EL (cell line): ENCODE data around the gene PLK1.
A peak's percentile ranks its signal among the peaks of the same experiment; 100 is the strongest.
"Not testable (repeated sequence)": the region's sequence is repeated elsewhere in the genome, so short reads cannot be mapped to it uniquely, and the experiment has no call there.

Experiments used
- DNase-seq: peaks from one replicate; pipeline ENCODE4 v3.0.0-alpha.2; 2016

The PLK1 gene

DNA sequence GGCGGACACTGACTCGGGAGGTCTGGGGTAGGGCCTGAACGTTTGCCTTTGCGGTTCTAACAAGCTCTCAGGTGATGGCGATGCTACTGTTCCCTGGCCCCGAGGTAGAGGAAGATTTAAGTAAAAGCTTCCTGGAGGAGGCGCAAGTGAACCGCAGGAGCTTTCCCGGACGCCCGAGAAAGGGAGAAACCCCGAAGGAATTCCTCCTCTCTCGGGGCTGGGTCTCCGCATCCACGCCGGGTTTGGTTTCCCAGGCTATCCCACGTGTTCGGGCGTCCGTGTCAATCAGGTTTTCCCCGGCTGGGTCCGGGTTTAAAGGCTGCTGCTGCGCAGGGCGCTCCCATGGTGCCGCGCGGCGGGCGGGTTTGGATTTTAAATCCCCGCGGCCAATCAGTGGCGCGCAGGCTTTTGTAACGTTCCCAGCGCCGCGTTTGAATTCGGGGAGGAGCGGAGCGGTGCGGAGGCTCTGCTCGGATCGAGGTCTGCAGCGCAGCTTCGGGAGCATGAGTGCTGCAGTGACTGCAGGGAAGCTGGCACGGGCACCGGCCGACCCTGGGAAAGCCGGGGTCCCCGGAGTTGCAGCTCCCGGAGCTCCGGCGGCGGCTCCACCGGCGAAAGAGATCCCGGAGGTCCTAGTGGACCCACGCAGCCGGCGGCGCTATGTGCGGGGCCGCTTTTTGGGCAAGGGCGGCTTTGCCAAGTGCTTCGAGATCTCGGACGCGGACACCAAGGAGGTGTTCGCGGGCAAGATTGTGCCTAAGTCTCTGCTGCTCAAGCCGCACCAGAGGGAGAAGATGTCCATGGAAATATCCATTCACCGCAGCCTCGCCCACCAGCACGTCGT, at the start of gene PLK1:
TSS of gene PLK1 (plus strand) at position 460 of the 844 bp plus-strand sequence. CDS start at position 504, 44 bp downstream.
- DNase-seq = peak; percentile 91

DNA sequence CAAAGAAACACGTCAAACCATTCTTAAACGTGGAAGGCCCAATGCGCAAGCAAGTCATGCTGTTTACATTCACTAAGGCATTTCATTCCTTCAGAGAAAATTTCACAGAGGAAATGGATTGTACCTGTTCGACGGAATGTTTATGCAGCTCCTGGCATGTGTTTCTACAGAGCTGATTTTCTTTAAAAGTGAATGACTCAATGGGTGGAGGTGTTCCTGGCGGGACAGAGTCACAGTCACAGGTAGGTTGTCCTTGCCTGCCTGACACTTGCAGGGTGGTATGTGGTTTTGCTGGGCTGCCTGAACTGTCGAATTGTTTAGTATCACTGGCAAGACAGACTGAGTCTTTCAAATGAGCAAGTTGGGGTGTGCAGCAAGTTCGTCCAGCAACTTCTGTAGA, 49.2 kb upstream of the PLK1 start:
- no peak for DNase-seq

DNA sequence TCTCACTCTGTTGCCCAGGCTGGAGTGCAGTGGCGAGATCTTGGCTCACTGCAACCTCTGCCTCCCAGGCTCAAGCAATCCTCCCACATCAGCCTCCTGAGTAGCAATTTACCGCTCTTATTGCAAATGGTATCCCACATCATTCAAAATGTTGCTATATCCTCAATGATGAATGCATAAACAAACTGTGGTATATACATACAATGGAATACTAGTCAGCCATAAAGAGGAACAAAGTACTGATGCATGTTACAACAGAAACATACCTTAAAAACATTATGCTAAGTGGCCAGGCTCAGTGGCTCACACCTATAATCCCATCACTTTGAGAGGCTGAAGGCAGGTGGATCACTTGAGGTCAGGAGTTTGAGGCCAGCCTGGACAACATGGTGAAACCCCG, 46.8 kb upstream of the PLK1 start:
- DNase-seq = not testable (repeated sequence)

DNA sequence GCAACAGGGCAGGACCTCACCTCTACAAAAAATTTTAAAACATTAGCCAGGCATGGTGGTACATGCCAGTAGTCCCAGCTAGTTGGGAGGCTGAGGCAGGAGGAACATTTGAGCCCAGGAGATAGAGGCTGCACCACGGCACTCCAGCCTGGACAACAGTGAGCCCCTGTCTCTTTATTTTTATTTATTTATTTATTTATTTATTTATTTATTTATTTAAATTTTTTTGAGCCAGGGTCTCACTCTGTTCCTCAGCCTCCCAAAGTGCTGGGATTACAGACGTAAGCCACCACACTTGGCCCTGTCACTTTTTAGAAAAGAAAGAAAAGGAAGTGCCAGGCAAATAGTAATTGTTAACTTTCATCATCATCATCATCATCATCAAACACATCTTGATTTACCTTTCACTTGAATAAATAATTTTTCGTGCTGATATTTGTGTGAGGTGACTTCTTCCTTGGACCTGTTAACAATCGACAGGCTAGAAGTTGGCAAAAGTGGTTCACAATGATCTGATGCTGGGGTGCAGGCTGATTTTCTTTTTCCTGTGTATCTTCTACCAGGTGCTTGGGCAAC, 44.1 kb upstream of the PLK1 start:
- no peak for DNase-seq

DNA sequence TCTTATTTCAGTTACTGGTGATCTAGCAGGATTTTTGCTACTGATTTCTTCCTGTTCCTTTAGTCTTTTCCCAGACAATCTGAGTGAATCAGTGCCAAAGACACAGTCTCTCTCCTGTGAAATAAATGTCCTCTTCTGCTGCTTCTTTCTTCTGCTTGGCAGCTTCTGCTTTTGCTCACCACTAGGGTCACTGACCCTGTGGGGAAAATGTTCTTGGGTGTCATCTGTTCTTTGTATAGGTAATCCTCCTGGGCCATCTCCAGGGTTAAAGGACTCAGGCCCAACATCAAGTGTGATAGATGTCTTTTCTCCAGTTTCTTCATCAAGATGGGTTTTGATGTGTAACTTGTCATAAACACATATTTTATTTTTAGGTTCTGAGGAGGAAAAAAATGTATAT, 42.7 kb upstream of the PLK1 start:
- DNase-seq = no peak

DNA sequence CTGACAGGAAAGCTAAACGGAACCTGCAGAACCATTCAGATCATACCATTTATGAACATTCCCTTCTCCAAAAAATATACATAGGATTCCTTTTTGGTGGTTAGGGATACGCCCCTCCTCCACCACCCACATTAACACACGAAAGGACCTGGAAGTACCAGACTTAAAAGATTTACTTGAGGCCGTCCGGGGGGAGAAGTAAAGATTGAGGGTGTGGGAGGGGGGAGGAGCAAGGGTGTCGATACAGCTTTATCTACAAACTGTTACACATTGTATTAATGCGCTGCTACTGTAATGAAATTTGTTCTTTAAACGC, 38.1 kb upstream of the PLK1 start:
- DNase-seq = no peak

DNA sequence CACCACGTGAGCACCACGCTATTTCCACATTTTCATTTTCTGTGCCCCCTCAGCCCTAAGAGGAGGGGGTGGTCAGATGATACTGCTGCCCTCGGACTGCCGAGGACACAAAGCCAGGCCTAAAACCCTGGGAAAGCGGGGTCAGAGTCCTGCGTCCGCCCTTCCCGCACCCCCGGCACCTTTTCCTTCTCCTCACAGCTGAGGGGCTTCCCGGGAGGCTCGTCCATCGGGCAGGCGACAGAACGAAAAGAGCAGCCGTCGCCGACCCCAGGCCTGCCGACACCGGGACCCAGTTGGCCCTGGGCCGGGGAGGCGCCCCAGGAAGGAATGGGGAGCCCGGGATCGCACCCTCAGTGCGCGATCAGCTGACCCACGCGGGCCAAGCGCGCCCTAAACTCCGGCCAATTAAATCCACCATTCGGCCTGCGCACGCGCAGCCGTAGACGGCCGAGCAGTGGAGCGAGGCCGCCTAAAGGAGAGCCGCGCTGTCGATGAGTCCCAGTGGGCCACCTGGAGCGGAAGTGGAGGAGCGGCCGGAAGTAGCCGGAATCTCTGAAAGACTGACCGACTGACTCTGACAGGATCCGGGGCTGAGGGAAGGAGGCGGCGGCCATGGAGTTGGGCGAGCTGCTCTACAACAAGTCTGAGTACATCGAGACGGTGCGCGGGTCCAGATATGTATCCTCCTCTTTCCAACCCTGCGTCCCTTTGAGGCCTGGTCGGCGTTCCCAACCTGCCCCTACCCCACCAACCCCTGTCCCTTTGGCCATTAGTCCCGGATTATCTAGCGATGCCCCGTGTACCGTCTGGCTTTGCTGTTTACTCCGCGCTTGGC, 37.5 kb upstream of the PLK1 start, which contains the start of the genes DCTN5 and PALB2:
TSS of gene DCTN5 (plus strand) at position 536 of the 835 bp plus-strand sequence. CDS start at position 613, 77 bp downstream.
TSS of gene PALB2 (minus strand) at position 380 of the 835 bp plus-strand sequence. CDS start at position 227, 153 bp downstream.
- peak; percentile 95 for DNase-seq

DNA sequence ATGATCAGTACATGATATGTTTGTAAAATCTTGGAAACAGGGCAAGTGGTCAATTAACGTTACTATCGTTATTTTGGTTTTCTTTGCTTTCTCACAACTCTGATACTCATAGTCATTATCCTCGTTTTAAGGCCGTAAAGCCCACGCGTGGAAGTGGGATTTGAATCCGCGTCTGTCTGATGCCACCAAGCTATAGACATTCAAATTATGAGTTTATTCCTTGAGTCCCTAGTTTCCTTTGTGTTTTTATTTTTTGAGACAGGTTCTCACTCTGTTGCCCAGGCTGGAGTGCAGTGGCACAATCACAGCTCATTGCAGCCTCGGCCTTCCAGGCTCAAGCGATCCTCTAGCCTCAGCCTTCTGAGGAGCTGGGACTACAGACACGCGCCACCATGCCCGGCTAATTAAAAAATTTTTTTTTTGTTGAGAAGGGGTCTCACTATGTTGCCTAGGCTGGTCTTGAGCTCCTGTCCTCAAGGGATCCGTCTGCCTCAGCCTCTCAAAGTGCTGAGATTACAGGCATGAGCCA, 36.4 kb upstream of the PLK1 start:
- no peak for DNase-seq

DNA sequence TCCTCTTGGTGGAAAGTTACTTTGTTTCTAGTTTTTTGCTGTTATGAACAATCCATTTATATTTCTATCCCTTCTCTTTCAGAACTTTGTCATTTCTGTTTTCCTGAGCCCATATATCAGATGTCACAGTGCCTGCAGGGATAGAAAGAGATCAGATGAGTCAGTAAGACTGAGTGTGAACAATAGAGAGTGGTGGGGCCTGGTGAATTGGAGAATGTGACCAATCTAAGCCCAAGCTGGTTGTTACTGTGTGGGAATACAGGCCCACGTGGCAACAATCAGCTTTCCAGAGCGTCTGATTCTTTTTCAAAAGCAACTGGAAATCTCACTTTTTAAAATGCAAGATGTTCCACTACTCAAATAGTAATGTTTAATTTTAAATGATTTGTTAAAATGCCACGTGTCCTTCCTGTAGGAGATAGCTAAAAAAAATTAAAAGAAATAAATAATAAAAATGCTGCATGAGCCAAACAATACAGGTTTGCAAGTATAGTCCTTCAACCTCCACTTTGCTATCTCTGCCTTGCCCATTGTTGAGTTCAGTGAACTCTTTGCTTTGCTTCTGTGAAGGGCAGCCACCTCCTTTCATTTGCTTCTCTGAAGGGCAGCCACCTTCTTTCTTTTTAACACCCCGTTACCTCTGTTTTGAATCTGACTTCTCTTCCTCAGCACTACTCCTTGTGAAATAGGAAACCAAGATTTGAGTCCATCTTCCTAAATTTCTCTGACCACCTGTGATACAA, 27.8 kb upstream of the PLK1 start:
- peak; percentile 19 for DNase-seq

DNA sequence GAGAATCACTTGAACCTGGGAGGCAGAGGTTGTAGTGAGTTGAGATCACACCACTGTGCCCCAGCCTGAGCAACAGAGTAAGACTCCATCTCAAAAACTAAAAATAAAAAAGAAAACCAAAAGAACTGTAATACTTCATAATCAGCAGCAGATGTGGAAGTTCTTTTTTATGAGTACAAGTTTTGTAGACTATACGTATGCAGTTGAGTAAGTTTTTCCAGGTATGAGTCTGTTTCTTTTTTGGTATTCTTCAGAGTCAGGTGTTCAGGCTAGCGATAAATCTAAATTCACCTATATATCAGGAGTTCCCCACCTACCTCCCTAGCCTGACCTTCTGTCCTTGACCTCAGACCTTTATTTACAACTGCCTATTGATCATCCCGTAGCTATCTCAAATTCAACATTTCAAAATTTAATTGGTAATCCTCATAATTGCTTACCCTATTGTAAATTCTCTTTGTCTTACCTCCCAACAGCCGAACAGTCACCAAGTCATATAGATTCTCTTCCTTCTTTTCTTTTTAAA, 26.7 kb upstream of the PLK1 start:
- no peak for DNase-seq

DNA sequence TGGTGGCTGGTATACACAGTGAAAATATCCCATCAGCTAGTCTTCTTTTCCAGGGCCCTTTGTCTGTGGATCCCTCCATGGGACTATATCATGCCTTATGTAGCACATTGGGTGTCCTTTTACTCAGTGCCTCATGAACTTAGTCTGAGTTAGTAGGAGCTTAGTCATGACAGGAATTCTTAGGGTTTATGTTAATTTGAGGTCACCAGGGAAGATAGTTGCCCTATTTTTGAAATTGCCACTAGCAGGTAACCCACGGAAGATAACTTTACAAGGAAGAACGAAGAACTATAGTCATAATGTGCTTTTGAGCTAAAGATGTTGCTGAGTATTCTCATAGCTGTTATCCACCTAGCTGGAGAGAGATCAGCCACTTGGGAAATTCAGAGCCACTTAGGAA, 14.8 kb upstream of the PLK1 start:
- no peak for DNase-seq

DNA sequence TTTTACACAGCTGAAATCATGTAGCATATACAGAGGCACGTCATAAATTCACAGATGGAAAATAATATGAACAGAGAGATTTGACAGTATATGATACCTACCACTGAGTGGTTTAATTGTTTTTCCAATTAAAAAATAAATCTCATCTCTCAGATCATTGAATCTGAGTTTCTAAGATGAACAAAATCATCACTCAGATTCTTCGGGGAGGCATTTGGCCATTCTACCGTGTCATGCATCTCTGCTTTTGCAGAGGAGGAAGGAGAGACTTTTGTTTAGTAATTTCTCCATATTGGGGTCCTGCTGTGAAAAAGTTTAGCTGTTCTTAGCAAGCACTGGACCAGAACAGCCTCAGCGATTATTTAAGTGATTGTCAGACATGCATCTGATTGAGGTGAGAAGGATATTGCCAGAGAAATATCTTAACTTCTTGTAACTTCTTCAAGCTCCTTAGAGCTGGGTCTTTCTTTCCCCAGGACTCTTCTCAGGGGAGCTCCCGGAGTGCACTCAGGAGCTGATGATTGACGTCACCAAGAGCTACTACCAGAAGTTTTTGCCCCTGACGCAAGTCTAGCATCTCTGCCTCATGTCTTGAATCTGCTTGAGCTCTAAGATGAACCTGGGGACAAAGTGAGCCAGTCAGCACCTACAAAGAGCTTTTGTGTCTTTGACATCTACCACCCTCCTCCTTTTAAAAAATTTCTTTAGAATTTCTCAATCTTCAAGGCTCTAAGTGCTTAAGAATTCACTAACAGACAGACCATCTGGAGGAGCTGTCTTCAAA, 11.9 kb upstream of the PLK1 start:
- DNase-seq = no peak

DNA sequence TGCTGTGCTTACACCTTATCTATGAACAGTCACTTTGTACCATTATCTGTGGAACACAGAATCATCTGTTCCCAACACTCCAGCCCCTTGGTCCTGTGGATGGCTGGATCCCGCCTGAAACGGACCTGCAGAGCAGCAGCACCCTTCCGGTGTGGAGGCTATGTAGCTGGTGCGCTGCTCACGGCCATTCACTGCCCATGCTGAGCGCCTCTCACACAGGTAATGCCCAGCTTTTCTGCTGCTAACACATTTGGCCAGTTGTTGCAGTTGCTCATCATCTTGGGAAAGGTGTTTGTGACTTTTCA, 11.4 kb upstream of the PLK1 start:
- DNase-seq = no peak

DNA sequence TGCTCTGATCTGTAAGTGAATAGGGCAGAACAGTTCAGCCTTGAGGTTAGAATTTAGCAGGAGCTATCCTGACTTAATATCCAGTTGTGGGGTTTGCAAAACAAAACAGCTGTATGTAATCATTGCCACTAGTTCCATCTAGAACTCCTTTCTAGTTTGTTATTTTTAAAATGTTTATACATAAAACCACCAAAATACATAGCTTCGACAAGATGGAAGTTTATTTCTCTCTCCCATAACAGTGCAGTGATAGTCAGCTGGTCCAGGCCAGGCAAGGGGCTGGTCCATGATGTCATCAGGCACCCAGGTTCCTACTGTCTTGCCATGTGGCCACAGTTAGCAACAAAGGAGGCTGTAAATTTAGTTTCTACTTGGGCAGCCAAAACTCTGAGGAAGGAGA, 10.5 kb upstream of the PLK1 start:
- no peak for DNase-seq

DNA sequence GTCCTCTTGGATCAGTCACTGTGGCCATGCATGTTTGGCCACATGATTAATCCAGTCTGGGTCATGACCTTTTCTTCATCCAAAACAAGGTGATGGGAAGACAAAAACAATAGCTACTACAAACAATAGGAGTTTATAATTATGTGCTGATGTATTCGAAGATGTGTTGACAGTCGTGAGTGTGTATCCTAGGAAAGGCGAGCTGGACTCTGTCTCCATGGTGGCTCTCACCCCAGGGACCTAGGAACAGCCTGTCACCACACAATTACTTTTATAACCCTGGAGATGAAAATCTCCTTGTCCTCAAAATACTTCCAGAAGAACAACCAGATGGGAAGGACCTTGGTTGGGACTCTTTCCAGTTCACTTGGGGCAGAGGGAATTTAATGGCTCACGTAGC, 9.8 kb upstream of the PLK1 start:
- DNase-seq = no peak

DNA sequence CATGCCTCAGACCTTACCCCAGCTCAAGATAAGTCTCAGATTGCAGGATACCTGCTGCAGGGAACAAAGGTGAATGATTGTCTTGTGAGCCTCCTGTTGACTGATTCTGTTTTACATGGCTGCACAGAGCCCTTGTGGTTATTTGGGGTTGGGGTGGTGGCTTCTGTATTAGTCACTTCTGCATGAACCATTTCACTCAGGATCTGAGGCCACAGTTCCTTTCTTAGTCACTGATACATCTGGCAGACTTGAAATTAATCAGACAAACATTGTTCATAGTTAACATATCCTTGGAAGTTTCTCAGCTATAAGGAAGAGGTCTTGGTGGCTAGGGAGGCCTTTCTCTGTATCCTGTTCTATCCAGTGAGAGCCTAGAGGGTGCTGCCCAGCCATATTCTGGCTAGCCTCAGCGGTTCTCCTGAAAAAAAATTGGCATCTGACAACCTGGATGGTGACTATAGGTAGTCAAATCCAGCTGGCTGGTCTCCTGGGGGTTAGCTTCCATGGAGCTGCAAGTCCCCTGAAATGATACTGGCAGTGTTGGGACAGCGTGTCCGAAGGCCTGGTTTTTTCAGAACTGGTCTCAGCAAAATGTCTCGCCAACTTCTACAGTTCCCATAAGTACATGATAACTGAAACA, 8.4 kb upstream of the PLK1 start:
- peak; percentile 84 for DNase-seq

DNA sequence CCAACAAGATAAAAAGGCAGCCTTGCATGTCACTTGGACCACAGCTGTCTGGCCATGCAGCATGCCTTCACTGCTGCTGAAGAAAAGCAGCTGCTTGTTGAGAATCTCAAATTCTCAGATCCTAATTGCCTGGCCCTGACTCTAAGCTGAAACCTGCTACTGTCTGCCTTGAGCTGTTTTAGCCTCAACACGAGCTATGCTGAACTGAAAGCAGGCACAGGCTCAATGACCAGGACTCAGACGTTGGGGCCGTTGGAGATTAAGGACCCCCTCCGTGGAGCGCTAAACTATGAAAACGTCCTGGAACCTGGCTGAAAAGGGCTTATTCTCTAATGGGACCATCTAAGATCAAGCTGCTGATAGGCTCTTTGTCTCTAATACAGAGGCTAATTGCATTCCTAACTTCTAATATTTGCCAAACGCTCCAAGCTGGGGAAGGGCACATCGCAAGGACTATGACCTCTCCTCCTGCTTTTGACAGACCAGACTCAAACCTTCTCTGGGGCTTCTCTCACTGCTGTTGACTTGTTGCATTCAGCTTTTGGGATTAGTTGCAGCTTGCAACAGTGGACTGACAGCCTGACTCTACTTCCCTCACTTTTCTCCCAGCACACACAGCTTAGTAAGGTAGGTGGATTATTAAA, 4.6 kb upstream of the PLK1 start:
- no peak for DNase-seq

DNA sequence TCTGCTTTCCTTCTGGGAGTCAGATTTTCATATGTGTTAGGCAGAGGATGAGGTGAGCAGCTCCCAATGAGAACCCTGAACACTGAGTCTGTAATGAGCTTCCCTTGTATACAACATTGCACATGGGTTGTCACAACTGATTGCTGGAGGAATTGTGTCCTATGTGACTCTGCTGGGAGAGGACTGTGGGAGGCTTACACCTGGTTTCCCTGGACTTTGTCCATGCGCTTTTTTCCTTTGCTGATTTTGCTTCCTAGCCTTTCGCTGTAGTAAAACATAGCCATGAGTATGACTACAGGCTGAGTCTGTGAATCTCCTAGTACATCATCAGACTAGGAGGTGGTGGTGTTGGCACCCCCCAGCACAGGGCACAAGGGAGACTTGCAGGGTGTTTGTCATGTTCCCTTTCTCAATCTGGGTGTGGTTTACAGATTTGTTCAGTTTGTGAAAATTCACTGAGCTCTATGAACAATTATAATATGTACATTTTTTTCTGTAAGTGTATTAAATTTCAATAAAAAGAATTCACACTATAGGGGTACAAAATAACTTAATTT, 1.7 kb upstream of the PLK1 start:
- DNase-seq = no peak

DNA sequence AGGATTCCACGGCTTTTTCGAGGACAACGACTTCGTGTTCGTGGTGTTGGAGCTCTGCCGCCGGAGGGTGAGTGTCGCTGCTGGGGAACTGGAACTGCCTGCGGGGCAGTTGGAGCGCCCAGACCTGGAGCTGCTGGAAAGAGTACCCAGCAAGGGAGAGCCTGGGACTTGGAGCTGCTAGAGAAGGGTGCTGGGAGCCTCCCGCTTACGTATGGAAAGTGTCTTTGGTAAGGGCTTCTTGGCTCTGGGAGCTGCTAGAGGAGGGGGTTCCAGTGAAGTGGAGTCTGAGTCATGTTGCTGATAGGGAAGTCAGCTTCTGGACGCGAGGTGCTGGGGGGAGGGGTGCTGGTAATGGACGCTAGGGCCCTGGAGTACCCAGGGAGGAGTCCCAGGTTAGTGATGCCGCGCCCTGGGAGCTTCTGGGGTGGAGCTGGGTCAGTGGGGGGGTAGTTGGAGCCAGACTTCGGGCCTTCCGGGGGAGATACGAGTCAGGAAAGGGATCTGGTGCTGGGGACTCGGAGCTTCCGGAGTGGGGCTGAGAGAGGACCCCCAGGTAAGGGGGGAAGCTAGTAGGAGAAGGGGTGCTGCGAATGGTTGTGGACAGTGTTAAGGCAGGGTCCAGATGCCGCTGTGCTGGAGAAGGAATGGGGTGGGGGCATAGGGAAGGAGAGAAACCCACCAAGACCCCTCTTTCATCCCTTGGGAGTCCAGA, 741 bp downstream of the PLK1 start:
- peak; percentile 60 for DNase-seq

DNA sequence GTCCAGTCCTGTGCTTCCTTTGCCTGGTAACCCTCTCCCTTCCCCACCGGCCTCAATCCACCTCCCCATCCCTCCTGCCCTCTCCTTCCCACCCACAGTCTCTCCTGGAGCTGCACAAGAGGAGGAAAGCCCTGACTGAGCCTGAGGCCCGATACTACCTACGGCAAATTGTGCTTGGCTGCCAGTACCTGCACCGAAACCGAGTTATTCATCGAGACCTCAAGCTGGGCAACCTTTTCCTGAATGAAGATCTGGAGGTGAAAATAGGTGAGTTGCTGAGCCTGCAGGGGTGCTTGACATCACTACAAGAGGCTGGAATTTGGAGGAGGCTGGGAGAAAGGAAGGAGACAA, 1.3 kb downstream of the PLK1 start:
- DNase-seq = no peak
